IMR-90 (cell line): ENCODE data around the gene SYT5. TPM values are rescaled to one million over a fixed set of nuclear protein-coding genes. Genes with fewer than 3 reads are reported as not detected.
A peak's percentile ranks its signal among the peaks of the same experiment; 100 is the strongest.

Source experiments
- ATAC-seq: fragments of 200-7000 bp; cut with Tn5 transposase; 2 replicates; pipeline ENCODE4 v1.9.1; 2020; ENCODE audit warnings: low read depth, mild to moderate bottlenecking, moderate library complexity
- BruUV-seq: library from RNA; stranded (reverse); fragments of 400-500 nt; replicated peaks from 2 replicates; lab custom pipeline; 2021; lab: Mats Ljungman, UMichigan
- CTCF ChIA-PET: fragments of 300-600 bp; formaldehyde crosslinking; extraction: SDS; loops from one replicate; lab custom pipeline; 2021; ENCODE audit warnings: antibody characterized with exemption; lab: Yijun Ruan, JAX
- POLR2A ChIA-PET: fragments of 300-600 bp; sonication (Branson Sonifier 250); formaldehyde crosslinking; loops from one replicate; lab custom pipeline; 2022; ENCODE audit warnings: antibody characterized with exemption; ENCODE audit not compliant: unreplicated experiment; lab: Charles Lee
- DNase-seq: peaks from one replicate; pipeline ENCODE4 v3.0.0; 2013
- H2AFZ ChIP-seq: replicated peaks from 2 replicates; pipeline ENCODE3; 2013; ENCODE audit warnings: low read length, mild to moderate bottlenecking; ENCODE audit not compliant: poor library complexity
- H2AK5ac ChIP-seq: 2 replicates; pipeline ENCODE4 v1.6.1; 2013; ENCODE audit warnings: low read depth, low read length, inconsistent platforms
- H2AK9ac ChIP-seq: replicated peaks from 2 replicates; pipeline ENCODE3; 2013; ENCODE audit warnings: mild to moderate bottlenecking, low read depth, low read length, moderate library complexity; ENCODE audit not compliant: poor library complexity
- H2BK120ac ChIP-seq: 2 replicates; pipeline ENCODE4 v1.6.1; 2013; ENCODE audit warnings: low read depth, low read length, inconsistent platforms
- H2BK15ac ChIP-seq: 3 replicates; pipeline ENCODE4 v1.6.1; 2013; ENCODE audit warnings: low read depth, low read length, inconsistent platforms
- H2BK20ac ChIP-seq: 2 replicates; pipeline ENCODE4 v1.6.1; 2013; ENCODE audit warnings: low read depth, mild to moderate bottlenecking, inconsistent platforms, low read length, moderate library complexity
- H2BK5ac ChIP-seq: 2 replicates; pipeline ENCODE4 v1.6.1; 2013; ENCODE audit warnings: mild to moderate bottlenecking, low read depth, low read length, inconsistent platforms; ENCODE audit not compliant: poor library complexity, severe bottlenecking
- H3K14ac ChIP-seq: replicated peaks from 2 replicates; pipeline ENCODE4 v1.6.1; 2013; ENCODE audit warnings: low read depth, low read length, inconsistent platforms
- H3K18ac ChIP-seq: 2 replicates; pipeline ENCODE4 v1.6.1; 2013; ENCODE audit warnings: low read depth, low read length, control low read depth
- H3K23ac ChIP-seq: 2 replicates; pipeline ENCODE4 v1.6.1; 2013; ENCODE audit warnings: low read depth, low read length, inconsistent platforms
- H3K27ac ChIP-seq: 2 replicates; pipeline ENCODE4 v1.5.1; 2013; ENCODE audit warnings: mild to moderate bottlenecking, control low read depth, low read length; ENCODE audit not compliant: insufficient read depth
- H3K27me3 ChIP-seq: 2 replicates; pipeline ENCODE4 v1.6.1; 2013; ENCODE audit warnings: low read length; ENCODE audit not compliant: control insufficient read depth, insufficient read depth
- H3K36me3 ChIP-seq: 2 replicates; pipeline ENCODE4 v1.6.1; 2013; ENCODE audit warnings: low read length, mixed read lengths; ENCODE audit not compliant: control insufficient read depth, insufficient read depth
- H3K4ac ChIP-seq: 2 replicates; pipeline ENCODE4 v1.6.1; 2013; ENCODE audit warnings: low read depth, low read length, inconsistent platforms
- H3K4me1 ChIP-seq: 2 replicates; pipeline ENCODE4 v1.6.1; 2013; ENCODE audit warnings: low read length, mixed read lengths; ENCODE audit not compliant: control insufficient read depth, insufficient read depth
- H3K4me2 ChIP-seq: 2 replicates; pipeline ENCODE4 v1.6.1; 2013; ENCODE audit warnings: low read depth, mild to moderate bottlenecking, control low read depth, low read length, moderate library complexity
- H3K4me3 ChIP-seq: 2 replicates; pipeline ENCODE4 v1.5.1; 2013; ENCODE audit warnings: low read depth, mild to moderate bottlenecking, control low read depth, low read length, moderate library complexity; ENCODE audit not compliant: insufficient read depth
- H3K56ac ChIP-seq: 2 replicates; pipeline ENCODE4 v1.6.1; 2013; ENCODE audit warnings: low read length, inconsistent platforms; ENCODE audit not compliant: insufficient read depth; ENCODE audit errors: extremely low read depth
- H3K79me1 ChIP-seq, 2 experiments: 2 replicates each; pipeline ENCODE4 v1.6.1; 2013; ENCODE audit warnings: low read length in 2 of 2, inconsistent platforms in 1 of 2, low read depth in 1 of 2
- H3K9ac ChIP-seq: 2 replicates; pipeline ENCODE4 v1.6.1; 2013; ENCODE audit warnings: low read depth, low read length, control low read depth
- H3K9me1 ChIP-seq: 2 replicates; pipeline ENCODE4 v1.6.1; 2013; ENCODE audit warnings: low read length, inconsistent platforms; ENCODE audit not compliant: insufficient read depth
- H3K9me3 ChIP-seq: 2 replicates; pipeline ENCODE4 v1.6.1; 2013; ENCODE audit warnings: low read length; ENCODE audit not compliant: control insufficient read depth, insufficient read depth
- H4K20me1 ChIP-seq: 2 replicates; pipeline ENCODE4 v1.6.1; 2013; ENCODE audit warnings: low read length, inconsistent platforms; ENCODE audit not compliant: insufficient read depth
- H4K5ac ChIP-seq: 2 replicates; pipeline ENCODE4 v1.6.1; 2013; ENCODE audit warnings: mild to moderate bottlenecking, low read depth, low read length, control low read depth
- H4K8ac ChIP-seq, 2 experiments: 2 replicates each; pipeline ENCODE4 v1.6.1; 2013; ENCODE audit warnings: low read depth in 2 of 2, low read length in 2 of 2, control low read depth in 1 of 2, inconsistent platforms in 1 of 2
- H4K91ac ChIP-seq: 2 replicates; pipeline ENCODE4 v1.6.1; 2013; ENCODE audit warnings: low read depth, low read length, inconsistent platforms; ENCODE audit not compliant: insufficient read depth
- BHLHE40 ChIP-seq: fragments of 150-350 bp; IDR thresholded peaks from 2 replicates; pipeline ENCODE4 v1.6.1; 2016; ENCODE audit warnings: mild to moderate bottlenecking, low read depth, low read length
- CEBPB ChIP-seq: IDR thresholded peaks from 2 replicates; pipeline ENCODE4 v1.6.1; 2012; ENCODE audit warnings: low read depth, low read length, improper control_type of control experiment
- CHD1 ChIP-seq: IDR thresholded peaks from 2 replicates; pipeline ENCODE4 v1.6.1; 2012; ENCODE audit warnings: low read depth, low read length, improper control_type of control experiment
- FOS ChIP-seq: fragments of 150-350 bp; IDR thresholded peaks from 2 replicates; pipeline ENCODE4 v1.6.1; 2016; ENCODE audit warnings: low read depth, low read length
- MAFK ChIP-seq: IDR thresholded peaks from 2 replicates; pipeline ENCODE4 v1.6.1; 2012; ENCODE audit warnings: low read depth, low read length, improper control_type of control experiment
- MAZ ChIP-seq: IDR thresholded peaks from 2 replicates; pipeline ENCODE4 v1.6.1; 2012; ENCODE audit warnings: low read depth, mild to moderate bottlenecking, low read length, improper control_type of control experiment, moderate library complexity, borderline replicate concordance
- MXI1 ChIP-seq: IDR thresholded peaks from 2 replicates; pipeline ENCODE4 v1.6.1; 2012; ENCODE audit warnings: low read depth, mild to moderate bottlenecking, low read length, moderate library complexity, borderline replicate concordance
- POLR2A ChIP-seq: IDR thresholded peaks from 2 replicates; pipeline ENCODE4 v1.6.1; 2012; ENCODE audit warnings: mild to moderate bottlenecking, low read depth, low read length
- RAD21 ChIP-seq: IDR thresholded peaks from 2 replicates; pipeline ENCODE4 v1.6.1; 2012; ENCODE audit warnings: low read length, improper control_type of control experiment
- RCOR1 ChIP-seq: IDR thresholded peaks from 2 replicates; pipeline ENCODE4 v1.6.1; 2012; ENCODE audit warnings: mild to moderate bottlenecking, low read length, improper control_type of control experiment; ENCODE audit not compliant: insufficient replicate concordance
- RFX5 ChIP-seq: IDR thresholded peaks from 2 replicates; pipeline ENCODE4 v1.8.0; 2012; ENCODE audit warnings: low read depth, mild to moderate bottlenecking, low read length, moderate library complexity
- SMC3 ChIP-seq: fragments of 150-350 bp; IDR thresholded peaks from 2 replicates; pipeline ENCODE4 v1.6.1; 2016; ENCODE audit warnings: low read depth, mild to moderate bottlenecking, antibody characterized with exemption, low read length, moderate library complexity
- WGBS, 2 experiments: methylation state at CpG; one replicate each; pipeline versions ENCODE4 v1.1.5 to v1.1.7; 2013; ENCODE audit warnings: missing lambda C conversion rate in 2 of 2; ENCODE audit not compliant: insufficient read length in 1 of 2; ENCODE audit errors: extremely low coverage in 2 of 2; 5-methylcytosine and 5-hydroxymethylcytosine counted together
- dilution Hi-C: fragments of 300-500 bp; cut with HindIII; formaldehyde crosslinking; loops from one replicate; pipeline ENCODE4 v1.14.3; 2018; ENCODE audit warnings: low sequenced_read_pairs; ENCODE audit not compliant: unreplicated experiment
- in situ Hi-C: fragments of 300-500 bp; cut with MboI; formaldehyde crosslinking; loops from 3 replicates; pipeline ENCODE4 v1.14.3; 2019; ENCODE audit warnings: low sequenced_read_pairs, inconsistent platforms, mixed read lengths
- intact Hi-C: fragments of 100-400 bp; cut with micrococcal nuclease; formaldehyde crosslinking; loops from 2 replicates; pipeline ENCODE4 v1.10.0; 2022
- polyA plus RNA-seq, 3 experiments: library from polyadenylated mRNA; depleted of rRNA; stranded (reverse); fragments of >200 nt; gene quantifications; 2 replicates each; pipeline ENCODE4 v1.2.3, GENCODE V29; 2012; ENCODE audit warnings: low replicate concordance in 1 of 3
- total RNA-seq: library from RNA; depleted of rRNA; stranded (reverse); fragments of >200 nt; gene quantifications from 2 replicates; pipeline ENCODE4 v1.2.3, GENCODE V29; 2012
- TF ChIP-seq, protein P1 (sequence below): conservative IDR thresholded peaks from 2 replicates; pipeline ENCODE4 v1.5.1; 2012; ENCODE audit warnings: mild to moderate bottlenecking, low read depth, low read length, improper control_type of control experiment
- TF ChIP-seq, protein P2 (sequence below): fragments of 150-350 bp; IDR thresholded peaks from 2 replicates; pipeline ENCODE4 v1.6.1; 2017; ENCODE audit warnings: mild to moderate bottlenecking, antibody characterized with exemption, low read length, low read depth

SYT5 gene
- total and polyA plus RNA-seq, 2 of the 4 experiments (the other 2 are of a cell fraction), result under 0.01 to 0.15 TPM

DNA sequence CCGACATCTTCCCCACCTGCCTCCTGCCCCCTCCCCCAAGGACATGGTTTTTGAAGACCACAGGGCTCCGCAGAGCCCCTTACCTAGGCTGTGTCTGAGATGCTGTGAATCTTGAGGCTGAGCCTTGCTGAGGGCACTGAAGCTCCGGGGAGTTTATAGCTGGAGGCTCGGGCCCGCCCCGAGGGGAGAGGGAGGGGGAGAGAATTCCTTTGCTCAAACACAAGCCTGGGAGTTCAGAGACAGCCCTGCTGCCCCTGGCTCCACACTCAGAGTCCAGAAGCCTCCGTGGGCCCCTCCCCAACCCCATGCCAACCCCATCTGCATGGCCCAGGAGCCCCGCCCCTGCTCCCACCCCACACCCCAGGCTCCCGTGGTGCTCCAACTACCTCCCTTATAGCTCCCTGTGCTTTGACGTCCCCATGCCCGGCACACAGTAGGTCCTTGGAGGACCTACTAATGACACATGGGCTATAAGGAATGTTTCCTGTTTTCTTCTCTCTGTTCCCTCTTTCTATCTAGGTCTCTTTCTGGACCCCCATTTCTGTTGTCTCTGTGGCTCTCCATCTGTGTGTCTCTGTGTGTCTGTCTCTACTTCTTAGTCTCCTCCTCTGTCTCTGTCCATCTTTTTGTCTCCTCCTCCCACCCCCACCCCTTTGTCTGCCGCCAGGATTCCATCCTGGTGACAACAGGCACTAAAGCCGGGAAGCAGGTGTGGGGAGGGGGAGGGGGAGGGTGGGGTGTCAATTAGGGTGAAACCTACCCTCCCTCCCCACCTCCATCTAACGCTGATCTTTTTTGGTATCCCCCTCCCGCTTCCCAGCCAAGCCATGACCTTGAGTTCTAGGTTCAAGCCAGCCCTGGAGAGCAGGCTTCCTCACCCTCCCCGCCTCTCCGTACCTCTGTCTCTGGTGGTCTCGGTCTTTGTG lies 30.7 kb downstream of the SYT5 start, which contains the start of gene TNNT1:
Gene TNNT1, minus strand, starts transcription at position 129 of the 926 bp plus-strand sequence. CDS start 2,049 bp downstream, outside the sequence.
- Histone ChIP-seq H3K9ac (no peak within 1 kb of the TSS), H2BK20ac (no peak within 1 kb of the TSS), H4K8ac (no peak within 1 kb of the TSS), H3K9me1 (no peaks in the 10 kb centered on the region), H3K36me3 (no peaks in the 10 kb centered on the region), H3K4me3 (no peak within 1 kb of the TSS), H3K79me1 (no peaks in the 10 kb centered on the region), H3K18ac (no peak within 1 kb of the TSS), H3K9me3 (no peaks in the 10 kb centered on the region), H3K56ac (no peak within 1 kb of the TSS), H2BK15ac (no peak within 1 kb of the TSS), H3K27me3 (peaks cover 46% of the 10 kb centered on the region), H2BK120ac (no peak within 1 kb of the TSS), H3K27ac (no peak within 1 kb of the TSS), H2AFZ (no peak within 1 kb of the TSS), H4K5ac (no peak within 1 kb of the TSS), H2BK5ac (no peak within 1 kb of the TSS), H4K20me1 (no peaks in the 10 kb centered on the region), H3K23ac (no peak within 1 kb of the TSS), H3K4ac (no peak within 1 kb of the TSS), H3K4me2 (no peak within 1 kb of the TSS), H4K91ac (no peak within 1 kb of the TSS), H2AK9ac (no peak within 1 kb of the TSS), H2AK5ac (no peak within 1 kb of the TSS), H3K14ac (no peak within 1 kb of the TSS), H3K4me1 (peaks cover 1% of the 10 kb centered on the region; the same call in 1 of the 2 replicates)
- BruUV-seq, result no TSS peak
- ATAC-seq (peak; percentile 64), DNase-seq (no peak)
- intact Hi-C loops, result loop anchor here (10.0 kb wide), 1 partner anchor 145 kb away; no protein-coding TSS in a partner anchor
- POLR2A ChIA-PET, result no interaction called here
- 10% methylated on average over 2 of the region's 18 CpGs; no CpG with 5 or more reads in 1 of the 2 experiments for WGBS, 2 experiments
- TF ChIP-seq, protein P1, sequence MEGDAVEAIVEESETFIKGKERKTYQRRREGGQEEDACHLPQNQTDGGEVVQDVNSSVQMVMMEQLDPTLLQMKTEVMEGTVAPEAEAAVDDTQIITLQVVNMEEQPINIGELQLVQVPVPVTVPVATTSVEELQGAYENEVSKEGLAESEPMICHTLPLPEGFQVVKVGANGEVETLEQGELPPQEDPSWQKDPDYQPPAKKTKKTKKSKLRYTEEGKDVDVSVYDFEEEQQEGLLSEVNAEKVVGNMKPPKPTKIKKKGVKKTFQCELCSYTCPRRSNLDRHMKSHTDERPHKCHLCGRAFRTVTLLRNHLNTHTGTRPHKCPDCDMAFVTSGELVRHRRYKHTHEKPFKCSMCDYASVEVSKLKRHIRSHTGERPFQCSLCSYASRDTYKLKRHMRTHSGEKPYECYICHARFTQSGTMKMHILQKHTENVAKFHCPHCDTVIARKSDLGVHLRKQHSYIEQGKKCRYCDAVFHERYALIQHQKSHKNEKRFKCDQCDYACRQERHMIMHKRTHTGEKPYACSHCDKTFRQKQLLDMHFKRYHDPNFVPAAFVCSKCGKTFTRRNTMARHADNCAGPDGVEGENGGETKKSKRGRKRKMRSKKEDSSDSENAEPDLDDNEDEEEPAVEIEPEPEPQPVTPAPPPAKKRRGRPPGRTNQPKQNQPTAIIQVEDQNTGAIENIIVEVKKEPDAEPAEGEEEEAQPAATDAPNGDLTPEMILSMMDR, result no peak
- TF ChIP-seq, protein P2, sequence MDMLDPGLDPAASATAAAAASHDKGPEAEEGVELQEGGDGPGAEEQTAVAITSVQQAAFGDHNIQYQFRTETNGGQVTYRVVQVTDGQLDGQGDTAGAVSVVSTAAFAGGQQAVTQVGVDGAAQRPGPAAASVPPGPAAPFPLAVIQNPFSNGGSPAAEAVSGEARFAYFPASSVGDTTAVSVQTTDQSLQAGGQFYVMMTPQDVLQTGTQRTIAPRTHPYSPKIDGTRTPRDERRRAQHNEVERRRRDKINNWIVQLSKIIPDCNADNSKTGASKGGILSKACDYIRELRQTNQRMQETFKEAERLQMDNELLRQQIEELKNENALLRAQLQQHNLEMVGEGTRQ, result no peak
- TF ChIP-seq MAZ (no peak), RCOR1 (no peak), MAFK (no peak), RAD21 (no peak), SMC3 (no peak), MXI1 (no peak), POLR2A (no peak), CEBPB (no peak), BHLHE40 (no peak), FOS (no peak), RFX5 (no peak), CHD1 (no peak)
- dilution Hi-C loops, result no loop called here
- in situ Hi-C loops, result no loop called here
- CTCF ChIA-PET, result interaction anchor here (0.6 kb wide), 1 partner anchor 15 kb away, joined by 6 read pairs; no protein-coding TSS in a partner anchor
